Bronchial epithelial cell (primary cell): ENCODE data around the gene SPDYA. TPM values are rescaled to one million over a fixed set of nuclear protein-coding genes. Genes with fewer than 3 reads are reported as not detected.

Source experiments
- DNase-seq: peaks from one replicate; pipeline ENCODE4 v3.0.0-alpha.2; 2010; ENCODE audit warnings: low read depth
- FAIRE-seq: peaks from 2 replicates; lab custom pipeline; 2011; peaks lifted over from hg19 to GRCh38; lab: Jason Lieb, UNC
- H3K27me3 ChIP-seq: 2 replicates; pipeline ENCODE4 v1.5.1; 2011; ENCODE audit warnings: low read length; ENCODE audit not compliant: control insufficient read depth, insufficient read depth
- H3K36me3 ChIP-seq: 2 replicates; pipeline ENCODE4 v1.5.1; 2011; ENCODE audit warnings: low read length; ENCODE audit not compliant: control insufficient read depth, insufficient read depth
- H3K4me3 ChIP-seq: 2 replicates; pipeline ENCODE4 v1.5.1; 2011; ENCODE audit warnings: mild to moderate bottlenecking, low read depth, low read length, control low read depth
- CTCF ChIP-seq: IDR thresholded peaks from 2 replicates; pipeline ENCODE4 v1.5.1; 2011; ENCODE audit warnings: mild to moderate bottlenecking, moderate library complexity, low read length, control low read depth, inconsistent platforms; ENCODE audit not compliant: insufficient read depth, severe bottlenecking
- total RNA-seq: library from RNA; depleted of rRNA; stranded (reverse); fragments of >200 nt; gene quantifications from 2 replicates; pipeline ENCODE4 v1.2.1, GENCODE V29; 2014

The SPDYA gene
- total RNA-seq, 1 donor from 2014 or later = 0.79 TPM

- TF ChIP-seq CTCF = no peak
- no peaks in the 10 kb centered on the region for H3K27me3 ChIP-seq
- no peaks in the 10 kb centered on the region for H3K36me3 ChIP-seq
- no peak for DNase-seq
- H3K4me3 ChIP-seq = no peak overlapping the region
- no peak for FAIRE-seq
These were observed 42.2 kb upstream of the SPDYA start for GRCh38 chr2:28768422-28768821.

GRCh38 chr2:28768952-28769351, 41.7 kb upstream of the SPDYA start:
- no peak for TF ChIP-seq CTCF
- H3K27me3 ChIP-seq = no peaks in the 10 kb centered on the region
- no peaks in the 10 kb centered on the region for H3K36me3 ChIP-seq
- no peak overlapping the region for H3K4me3 ChIP-seq
- no peak for DNase-seq
- no peak for FAIRE-seq

GRCh38 chr2:28772351-28772750, 38.3 kb upstream of the SPDYA start:
- H3K36me3 ChIP-seq = no peaks in the 10 kb centered on the region
- no peaks in the 10 kb centered on the region for H3K27me3 ChIP-seq
- no peak overlapping the region for H3K4me3 ChIP-seq
- no peak for TF ChIP-seq CTCF
- no peak for DNase-seq
- no peak for FAIRE-seq

GRCh38 chr2:28776471-28776870, 34.2 kb upstream of the SPDYA start:
- no peaks in the 10 kb centered on the region for H3K27me3 ChIP-seq
- TF ChIP-seq CTCF = no peak
- DNase-seq = no peak
- H3K36me3 ChIP-seq = peaks cover 7% of the 10 kb centered on the region
- no peak overlapping the region for H3K4me3 ChIP-seq
- no peak for FAIRE-seq

- Histone ChIP-seq H3K27me3 (no peaks in the 10 kb centered on the region), H3K36me3 (peaks cover 9% of the 10 kb centered on the region), H3K4me3 (no peak overlapping the region)
- TF ChIP-seq CTCF = no peak
- FAIRE-seq (no peak), DNase-seq (no peak)
These were observed 32.2 kb upstream of the SPDYA start for GRCh38 chr2:28778392-28778791.

- DNase-seq (no peak), FAIRE-seq (no peak)
- H3K36me3 ChIP-seq = peaks cover 9% of the 10 kb centered on the region
- no peaks in the 10 kb centered on the region for H3K27me3 ChIP-seq
- TF ChIP-seq CTCF = no peak
- no peak overlapping the region for H3K4me3 ChIP-seq
These were observed 31.6 kb upstream of the SPDYA start for GRCh38 chr2:28779001-28779400.
